ENCODE measurements around the gene TMEM109.
"Not testable (repeated sequence)": the region's sequence is repeated elsewhere in the genome, so short reads cannot be mapped to it uniquely, and the experiment has no call there.

DNA sequence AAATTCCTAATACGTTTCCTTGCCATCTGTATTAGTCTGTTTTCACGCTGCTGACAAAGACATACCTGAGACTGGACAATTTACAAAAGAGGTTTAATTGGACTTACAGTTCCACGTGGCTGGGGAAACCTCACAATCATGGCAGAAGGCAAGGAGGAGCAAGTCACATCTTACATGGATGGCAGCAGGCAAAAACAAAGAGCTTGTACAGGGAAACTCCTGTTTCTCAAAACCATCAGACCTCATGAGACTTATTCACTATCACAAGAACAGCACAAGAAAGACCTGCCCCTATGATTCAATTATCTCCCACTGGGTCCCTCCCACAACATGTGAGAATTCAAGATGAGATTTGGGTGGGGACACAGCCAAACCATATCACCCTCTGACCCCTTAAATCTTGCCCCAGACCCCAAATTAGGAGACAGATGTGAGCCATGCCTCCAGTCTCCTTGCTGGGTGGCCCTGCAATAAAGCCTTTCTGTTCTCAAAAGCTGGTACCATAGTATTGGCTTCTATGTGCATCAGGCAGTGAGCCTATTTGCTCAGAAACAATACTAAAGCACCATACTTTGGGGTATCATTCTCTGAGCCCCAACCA, 4.2 kb upstream of the TMEM109 start:
- TF ChIP-seq, protein P1, sequence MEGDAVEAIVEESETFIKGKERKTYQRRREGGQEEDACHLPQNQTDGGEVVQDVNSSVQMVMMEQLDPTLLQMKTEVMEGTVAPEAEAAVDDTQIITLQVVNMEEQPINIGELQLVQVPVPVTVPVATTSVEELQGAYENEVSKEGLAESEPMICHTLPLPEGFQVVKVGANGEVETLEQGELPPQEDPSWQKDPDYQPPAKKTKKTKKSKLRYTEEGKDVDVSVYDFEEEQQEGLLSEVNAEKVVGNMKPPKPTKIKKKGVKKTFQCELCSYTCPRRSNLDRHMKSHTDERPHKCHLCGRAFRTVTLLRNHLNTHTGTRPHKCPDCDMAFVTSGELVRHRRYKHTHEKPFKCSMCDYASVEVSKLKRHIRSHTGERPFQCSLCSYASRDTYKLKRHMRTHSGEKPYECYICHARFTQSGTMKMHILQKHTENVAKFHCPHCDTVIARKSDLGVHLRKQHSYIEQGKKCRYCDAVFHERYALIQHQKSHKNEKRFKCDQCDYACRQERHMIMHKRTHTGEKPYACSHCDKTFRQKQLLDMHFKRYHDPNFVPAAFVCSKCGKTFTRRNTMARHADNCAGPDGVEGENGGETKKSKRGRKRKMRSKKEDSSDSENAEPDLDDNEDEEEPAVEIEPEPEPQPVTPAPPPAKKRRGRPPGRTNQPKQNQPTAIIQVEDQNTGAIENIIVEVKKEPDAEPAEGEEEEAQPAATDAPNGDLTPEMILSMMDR (conservative IDR thresholded peaks at IDR 0.05 in 1 of 2, IDR thresholded peaks at IDR 0.05 in 1 of 2; ENCODE audit: extremely low read depth in 1 of 2, insufficient read depth in 1 of 2, low read depth in 1 of 2, low read length in 2 of 2), result not testable (repeated sequence)
- TF ChIP-seq EZH2 (IDR thresholded peaks at IDR 0.05; ENCODE audit: borderline replicate concordance, low read length), result not testable (repeated sequence)
